GM23248 (cell line): ENCODE data around the gene FAM111A.

Experiments used
- EZH2 ChIP-seq: fragments of 200-600 bp; sonication (generic); IDR thresholded peaks from 2 replicates; pipeline ENCODE4 v1.6.1; 2018; ENCODE audit warnings: antibody characterized with exemption, mild to moderate bottlenecking; ENCODE audit not compliant: insufficient read depth, poor library complexity, severe bottlenecking
- EZH2phosphoT487 ChIP-seq: fragments of 200-600 bp; sonication (generic); IDR thresholded peaks from 2 replicates; pipeline ENCODE4 v1.6.1; 2018; ENCODE audit warnings: antibody characterized with exemption, moderate library complexity, mild to moderate bottlenecking, low read depth; ENCODE audit not compliant: insufficient read depth

DNA sequence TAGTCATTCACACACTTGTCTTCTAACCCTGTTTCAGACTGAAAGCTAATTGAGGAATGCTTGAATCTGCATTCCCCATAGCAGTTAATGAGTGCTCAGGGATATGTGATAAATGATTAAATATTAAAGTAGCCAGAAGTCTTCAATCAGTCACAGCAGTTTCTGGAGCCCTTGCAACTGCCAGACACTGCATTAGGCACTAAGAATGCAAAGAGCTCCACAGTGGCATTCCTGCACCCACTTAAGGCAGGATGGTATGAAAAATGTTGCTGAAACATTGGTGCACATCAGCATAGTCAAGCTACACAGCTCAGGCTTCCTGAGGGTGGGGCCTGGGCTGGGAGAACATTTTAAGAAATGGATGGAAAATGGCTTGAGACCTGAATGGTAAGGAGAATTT, 35.7 kb downstream of the FAM111A start:
- TF ChIP-seq EZH2 (no peak), EZH2phosphoT487 (no peak)
